GM12865 (cell line): ENCODE measurements around the gene FGFR3.

Source experiments
- DNase-seq: peaks from one replicate; pipeline ENCODE4 v3.0.0; 2010; ENCODE audit warnings: low read depth
- H3K4me3 ChIP-seq: 2 replicates; pipeline ENCODE4 v1.5.1; 2011; ENCODE audit warnings: mild to moderate bottlenecking, low read depth, low read length, control low read depth
- CTCF ChIP-seq: IDR thresholded peaks from 2 replicates; pipeline ENCODE4 v1.5.1; 2011; ENCODE audit warnings: low read length, control low read depth, low read depth, inconsistent platforms; ENCODE audit not compliant: insufficient read depth; ENCODE audit errors: missing control alignments

The FGFR3 gene

GRCh38 chr4:1808396-1808795 is 15.3 kb downstream of the FGFR3 start:
- TF ChIP-seq CTCF, result no peak
- DNase-seq, result no peak
- H3K4me3 ChIP-seq, result no peak overlapping the region

- TF ChIP-seq CTCF, result no peak
- no peak for DNase-seq
- H3K4me3 ChIP-seq, result no peak overlapping the region
Observed at GRCh38 chr4:1808851-1809753, 16.0 kb downstream of the FGFR3 start.

- H3K4me3 ChIP-seq, result no peak overlapping the region
- peak; percentile 73 for DNase-seq
- peak; percentile 92 for TF ChIP-seq CTCF
Observed at GRCh38 chr4:1809754-1810502, 16.8 kb downstream of the FGFR3 start.

GRCh38 chr4:1810765-1811164 is 17.7 kb downstream of the FGFR3 start:
- no peak overlapping the region for H3K4me3 ChIP-seq
- no peak for TF ChIP-seq CTCF
- DNase-seq, result no peak

- no peak for DNase-seq
- H3K4me3 ChIP-seq, result no peak overlapping the region
- TF ChIP-seq CTCF, result no peak
Observed at GRCh38 chr4:1812720-1813119, 19.6 kb downstream of the FGFR3 start.

- no peak overlapping the region for H3K4me3 ChIP-seq
- DNase-seq, result no peak
- TF ChIP-seq CTCF, result no peak
Observed at GRCh38 chr4:1813231-1813630, 20.1 kb downstream of the FGFR3 start.

- DNase-seq, result no peak
- TF ChIP-seq CTCF, result peak; percentile 4
- no peak overlapping the region for H3K4me3 ChIP-seq
Observed at GRCh38 chr4:1813915-1814314, 20.8 kb downstream of the FGFR3 start.
